HuH-7.5 (cell line): ENCODE results near the gene ARHGDIB.

Experiments used
- DNase-seq: peaks from one replicate; pipeline ENCODE4 v3.0.0; 2011; ENCODE audit warnings: low spot score

Gene ARHGDIB

GRCh38 chr12:14982991-14983390 is 21.6 kb upstream of the ARHGDIB start:
- DNase-seq = no peak

- no peak for DNase-seq
Measured at GRCh38 chr12:14982562-14982961, 21.2 kb upstream of the ARHGDIB start.

- DNase-seq = no peak
Measured at GRCh38 chr12:14981049-14981448, 19.6 kb upstream of the ARHGDIB start.

GRCh38 chr12:14979468-14979867 is 18.1 kb upstream of the ARHGDIB start:
- no peak for DNase-seq

- no peak for DNase-seq
Measured at GRCh38 chr12:14976658-14977057, 15.3 kb upstream of the ARHGDIB start.

- no peak for DNase-seq
Measured at GRCh38 chr12:14975457-14975856, 14.1 kb upstream of the ARHGDIB start.

GRCh38 chr12:14974633-14975032 is 13.2 kb upstream of the ARHGDIB start:
- no peak for DNase-seq

GRCh38 chr12:14972816-14973215 is 11.4 kb upstream of the ARHGDIB start, which contains the start of gene PDE6H:
Gene PDE6H, plus strand, starts transcription at chr12:14973042. Its CDS starts 4,971 bp downstream, at chr12:14978013.
- no peak for DNase-seq

GRCh38 chr12:14970473-14970872 is 9.1 kb upstream of the ARHGDIB start:
- no peak for DNase-seq

- no peak for DNase-seq
Measured at GRCh38 chr12:14968478-14968877, 7.1 kb upstream of the ARHGDIB start.

GRCh38 chr12:14965221-14965620 is 3.8 kb upstream of the ARHGDIB start:
- no peak for DNase-seq

GRCh38 chr12:14964406-14964805 is 3.0 kb upstream of the ARHGDIB start:
- no peak for DNase-seq

- no peak for DNase-seq
Measured at GRCh38 chr12:14963520-14963919, 2.1 kb upstream of the ARHGDIB start.

GRCh38 chr12:14962797-14963196 is 1.4 kb upstream of the ARHGDIB start:
- no peak for DNase-seq

- DNase-seq = no peak
Measured at GRCh38 chr12:14962153-14962539, 745 bp upstream of the ARHGDIB start.

GRCh38 chr12:14960548-14961465 is 594 bp downstream of the ARHGDIB start:
- no peak for DNase-seq

GRCh38 chr12:14959916-14960496 is 1.4 kb downstream of the ARHGDIB start:
- no peak for DNase-seq

GRCh38 chr12:14959463-14959862 is 1.9 kb downstream of the ARHGDIB start:
- no peak for DNase-seq

- DNase-seq = no peak
Measured at GRCh38 chr12:14959126-14959440, 2.3 kb downstream of the ARHGDIB start.

GRCh38 chr12:14958361-14959125 is 2.9 kb downstream of the ARHGDIB start:
- no peak for DNase-seq

- DNase-seq = no peak
Measured at GRCh38 chr12:14957551-14958168, 3.7 kb downstream of the ARHGDIB start.

- no peak for DNase-seq
Measured at GRCh38 chr12:14956905-14957304, 4.5 kb downstream of the ARHGDIB start.
